Midbrain (tissue), 1 donor: Measurements from ENCODE around the gene CFAP73.
"Not testable (repeated sequence)": the region's sequence is repeated elsewhere in the genome, so short reads cannot be mapped to it uniquely, and the experiment has no call there.

Experiments
- DNase-seq: peaks from one replicate; lab custom pipeline; 2025; lab: John Stamatoyannopoulos, UW

CFAP73 gene

DNA sequence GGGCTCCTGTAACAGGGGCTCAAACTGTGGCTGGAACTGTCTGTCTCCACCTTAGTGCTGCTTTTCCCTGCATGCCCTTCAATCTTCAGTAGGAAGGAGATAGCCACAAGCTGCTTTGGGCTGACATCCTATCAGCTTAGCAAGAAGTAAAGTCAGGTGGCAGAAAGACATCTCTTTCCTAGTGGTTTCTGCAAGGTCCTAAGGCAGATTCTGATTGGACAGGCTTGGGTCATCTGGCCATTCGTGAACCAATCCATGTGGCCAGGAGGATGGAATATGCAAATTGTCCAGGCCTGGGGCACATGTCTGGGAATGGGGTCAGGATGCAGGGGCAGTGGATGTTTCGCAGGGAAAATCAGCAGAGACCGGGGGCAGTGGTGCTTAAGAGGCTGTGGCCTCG is 41.2 kb downstream of the CFAP73 start:
- peak; percentile 31 for DNase-seq

- DNase-seq: no peak
Measured at GRCh38 chr12:113191227-113191626, 41.7 kb downstream of the CFAP73 start.

DNA sequence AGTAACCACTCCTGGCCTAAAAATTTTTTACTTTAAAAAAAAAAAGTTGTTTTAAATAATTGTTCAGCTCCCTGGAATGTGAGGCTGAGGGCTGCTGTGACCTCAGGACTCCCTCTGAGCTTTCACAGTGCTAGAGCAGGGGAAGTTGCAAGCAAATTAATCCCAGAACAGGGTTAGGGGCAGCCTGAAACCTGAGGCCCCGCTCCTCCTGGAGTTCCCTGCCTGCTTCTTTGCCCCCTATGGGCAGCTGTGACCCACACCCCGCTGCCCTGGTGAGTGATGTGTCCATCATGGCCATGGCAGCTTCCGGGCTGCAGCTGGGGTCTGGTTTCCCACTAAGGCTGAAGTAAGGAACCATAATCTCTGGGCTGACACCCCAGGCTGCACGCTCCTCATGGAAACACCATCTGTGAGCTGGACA is 45.5 kb downstream of the CFAP73 start:
- DNase-seq: no peak

DNA sequence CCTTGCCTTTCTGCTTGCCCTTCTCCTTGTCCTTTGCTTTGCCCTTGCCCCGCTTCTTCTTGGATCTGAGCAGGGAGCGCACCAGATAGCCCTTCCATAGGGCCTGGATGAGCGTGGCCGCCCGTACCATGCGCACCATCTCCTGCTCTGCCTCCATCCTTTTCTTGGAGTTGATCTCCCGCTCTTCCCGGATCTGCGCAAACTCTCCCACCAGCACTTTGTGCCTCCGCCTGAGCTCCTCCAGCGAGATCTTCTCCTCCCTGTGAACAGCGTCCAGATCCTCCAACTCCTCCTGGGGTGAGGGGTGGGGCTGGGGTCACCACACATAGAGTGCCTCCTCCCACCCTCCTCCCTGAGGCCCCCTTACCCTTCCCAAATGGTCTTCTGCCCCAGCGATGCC is 46.1 kb downstream of the CFAP73 start:
- no peak for DNase-seq

DNA sequence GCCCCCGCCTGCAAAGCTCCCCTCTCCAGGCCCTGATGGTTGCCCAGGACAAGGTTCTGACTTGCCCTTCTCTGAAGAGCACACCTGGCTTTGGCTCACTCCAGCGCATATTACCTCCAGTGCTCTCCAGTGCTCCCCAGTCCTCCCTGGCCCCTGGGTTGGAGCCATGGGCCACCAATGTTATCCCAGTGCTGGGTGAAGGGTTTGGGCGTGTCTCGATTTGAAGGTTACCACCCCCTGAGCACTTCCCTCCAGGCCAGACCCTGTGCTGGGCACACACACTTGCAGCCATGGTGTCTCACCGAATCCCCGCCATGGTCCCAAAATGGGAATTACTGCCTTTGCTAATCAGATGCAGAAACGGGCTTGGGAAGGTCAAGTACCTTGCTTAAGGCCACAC is 47.1 kb downstream of the CFAP73 start:
- no peak for DNase-seq

GRCh38 chr12:113196990-113197389 is 47.5 kb downstream of the CFAP73 start:
- peak; percentile 67 for DNase-seq

DNA sequence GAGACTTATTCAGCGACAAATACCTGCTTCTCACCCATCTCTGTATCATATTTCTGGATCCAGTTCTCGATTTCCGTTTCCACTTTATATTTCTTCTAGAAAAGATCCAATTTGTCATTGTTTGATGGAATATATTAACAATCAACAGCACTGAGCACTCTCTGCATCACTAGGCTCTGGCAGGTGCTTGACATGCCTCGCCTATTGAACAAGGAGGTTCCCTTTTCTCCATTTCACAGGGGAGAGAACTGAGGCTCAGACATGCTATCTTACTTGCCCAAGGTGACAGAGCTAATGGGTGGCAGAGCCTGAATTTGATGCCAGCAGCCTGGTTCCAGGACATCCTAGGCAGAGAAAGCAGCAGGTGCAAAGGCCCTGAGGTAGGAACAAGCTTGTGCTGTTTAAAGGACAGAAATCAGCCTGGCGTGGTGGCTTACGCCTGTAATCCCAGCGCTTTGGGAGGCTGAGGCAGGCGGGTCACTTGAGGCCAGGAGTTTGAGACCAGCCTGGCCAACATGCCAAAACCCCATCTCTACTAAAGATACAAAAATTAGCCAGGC is 48.1 kb downstream of the CFAP73 start:
- no peak for DNase-seq

DNA sequence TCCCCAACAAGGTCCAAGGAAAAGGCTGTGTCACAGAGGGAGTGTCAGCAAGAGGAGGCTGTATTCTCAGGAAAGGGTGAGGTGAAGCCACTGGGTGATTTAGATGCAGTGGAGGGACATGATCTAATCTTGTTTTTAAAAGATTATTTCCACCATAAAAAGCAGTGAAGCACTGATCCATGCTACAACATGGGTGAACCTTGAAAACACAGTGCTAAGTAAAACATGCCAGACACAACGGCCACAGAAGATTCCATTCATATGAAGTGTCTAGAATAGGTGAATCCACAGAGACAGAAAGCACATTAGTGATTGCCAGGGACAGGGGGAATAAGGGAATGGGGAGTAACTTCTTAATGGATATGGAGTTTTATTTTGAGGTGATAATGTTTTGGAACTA is 48.8 kb downstream of the CFAP73 start:
- DNase-seq: no peak

GRCh38 chr12:113200021-113200797 is 50.7 kb downstream of the CFAP73 start:
- DNase-seq: no peak

DNA sequence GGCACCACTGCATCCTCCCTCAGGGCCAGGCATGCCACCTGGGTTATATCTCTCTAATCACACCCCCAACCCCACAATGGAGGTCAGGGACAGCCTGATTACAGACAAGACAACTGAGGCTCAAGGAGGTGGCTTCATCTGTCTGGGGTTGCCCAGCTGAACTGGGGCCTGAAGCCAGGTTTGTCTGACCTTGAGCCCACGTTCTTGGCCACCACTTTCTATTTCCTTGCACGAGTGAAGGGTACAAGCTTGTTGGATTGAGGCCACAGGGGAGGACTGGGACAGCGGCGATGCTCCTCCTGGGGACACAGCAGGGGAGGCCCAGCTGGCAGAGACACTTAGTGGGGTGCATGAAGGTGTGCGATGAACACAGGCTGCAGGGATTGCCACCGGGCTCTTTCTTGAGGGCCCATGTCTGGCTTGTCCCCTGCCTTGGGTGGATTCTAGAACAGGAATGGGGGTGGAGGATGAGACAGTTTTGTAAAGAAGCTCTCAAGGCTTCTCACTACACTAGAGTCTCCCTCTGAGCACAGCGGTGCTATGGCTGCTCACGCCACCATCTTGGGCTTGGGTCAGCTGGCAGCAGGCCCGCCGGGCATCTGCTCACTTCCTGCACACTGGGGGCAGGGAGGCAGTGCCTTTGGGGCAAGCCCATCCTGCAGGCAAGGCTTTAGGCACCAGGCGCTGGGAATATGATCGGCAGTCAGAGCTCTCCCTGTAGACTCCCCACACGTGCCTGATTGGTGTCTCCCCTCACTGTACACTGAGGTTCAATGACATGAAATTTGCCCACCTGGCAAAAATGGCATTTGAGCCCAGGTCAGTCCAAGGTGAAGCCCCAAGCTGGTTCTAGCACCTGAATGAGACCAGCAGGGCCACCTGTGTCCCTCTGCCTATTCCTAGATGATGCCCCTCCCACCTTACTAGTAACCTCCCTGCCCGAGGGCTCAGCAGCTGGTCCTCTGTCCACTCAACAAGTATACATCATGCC is 52.0 kb downstream of the CFAP73 start:
- DNase-seq: no peak

- no peak for DNase-seq
Measured at GRCh38 chr12:113202300-113203075, 53.0 kb downstream of the CFAP73 start.

GRCh38 chr12:113203852-113204760 is 54.6 kb downstream of the CFAP73 start:
- DNase-seq: no peak

DNA sequence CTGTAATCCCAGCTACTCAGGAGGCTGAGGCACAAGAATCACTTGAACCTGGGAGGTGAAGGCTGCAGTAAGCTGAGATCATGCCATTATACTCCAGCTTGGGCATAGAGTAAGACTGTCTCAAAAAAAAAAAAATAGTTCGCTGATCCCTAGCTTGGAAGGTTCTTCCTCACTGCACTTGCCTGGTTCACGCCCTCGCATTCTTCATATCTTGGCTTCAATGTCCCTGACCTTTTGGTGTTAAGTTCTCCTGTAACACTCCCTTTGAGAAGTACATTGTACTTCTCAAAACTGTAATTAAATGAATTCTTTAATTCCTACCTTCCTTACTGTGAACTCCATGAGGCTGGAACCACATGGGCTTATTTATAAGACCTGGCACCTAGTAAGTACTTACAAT is 55.3 kb downstream of the CFAP73 start:
- DNase-seq: no peak

DNA sequence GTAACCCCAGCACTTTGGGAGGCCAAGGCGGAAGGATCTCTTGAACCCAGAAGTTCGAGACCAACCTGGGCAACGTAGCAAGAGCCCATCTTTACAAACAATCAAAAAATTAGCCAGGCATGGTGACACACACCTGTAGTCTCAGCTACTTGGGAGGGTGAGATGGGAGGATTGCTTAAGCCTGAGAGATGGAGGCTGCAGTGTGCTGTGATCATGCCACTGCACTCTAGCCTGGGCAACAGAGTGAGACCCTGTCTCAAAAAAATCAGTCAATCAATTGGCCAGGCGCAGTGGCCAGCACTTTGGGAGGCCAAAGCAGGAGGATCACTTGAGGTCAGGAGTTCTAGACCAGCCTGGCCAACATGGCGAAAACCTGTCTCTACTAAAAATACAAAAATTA is 57.3 kb downstream of the CFAP73 start:
- DNase-seq: not testable (repeated sequence)

- DNase-seq: no peak
Measured at GRCh38 chr12:113207613-113208040, 58.1 kb downstream of the CFAP73 start.

GRCh38 chr12:113208041-113208934 is 58.8 kb downstream of the CFAP73 start:
- DNase-seq: peak; percentile 25
